ENCODE results near the gene MROH8.

The MROH8 gene

DNA sequence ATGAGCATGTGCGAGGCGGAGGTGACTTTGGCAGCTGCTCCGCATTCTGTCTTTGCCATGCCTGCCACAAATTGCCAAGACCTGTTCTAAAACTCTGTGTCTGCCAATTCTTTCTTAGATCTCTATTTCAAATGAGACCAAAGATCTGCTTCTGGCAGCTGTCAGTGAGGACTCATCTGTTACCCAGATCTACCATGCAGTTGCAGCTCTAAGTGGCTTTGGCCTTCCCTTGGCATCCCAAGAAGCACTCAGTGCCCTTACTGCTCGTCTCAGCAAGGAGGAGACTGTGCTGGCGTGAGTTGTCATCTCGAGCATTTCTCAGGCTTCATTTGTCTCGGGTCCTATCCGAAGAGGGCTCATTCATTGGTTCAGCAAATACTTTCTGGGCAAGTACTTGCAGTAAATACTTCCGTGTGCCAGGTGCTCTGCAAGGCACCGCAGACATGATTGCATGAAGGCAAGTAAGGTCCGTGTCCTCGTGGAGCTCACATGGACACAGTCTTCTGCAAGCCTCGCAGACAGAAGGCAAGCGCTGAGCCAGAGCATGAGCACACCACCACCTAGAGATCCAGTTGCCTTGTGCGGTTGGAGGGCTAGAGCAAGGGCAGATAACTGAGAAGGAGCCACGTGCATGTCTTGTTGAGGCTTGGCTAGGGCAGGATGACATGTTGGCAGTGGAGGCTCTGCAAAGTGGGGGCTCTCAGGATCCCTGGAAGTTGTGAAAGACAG is 19.7 kb upstream of the MROH8 start:
- DNase-seq, result no peak

DNA sequence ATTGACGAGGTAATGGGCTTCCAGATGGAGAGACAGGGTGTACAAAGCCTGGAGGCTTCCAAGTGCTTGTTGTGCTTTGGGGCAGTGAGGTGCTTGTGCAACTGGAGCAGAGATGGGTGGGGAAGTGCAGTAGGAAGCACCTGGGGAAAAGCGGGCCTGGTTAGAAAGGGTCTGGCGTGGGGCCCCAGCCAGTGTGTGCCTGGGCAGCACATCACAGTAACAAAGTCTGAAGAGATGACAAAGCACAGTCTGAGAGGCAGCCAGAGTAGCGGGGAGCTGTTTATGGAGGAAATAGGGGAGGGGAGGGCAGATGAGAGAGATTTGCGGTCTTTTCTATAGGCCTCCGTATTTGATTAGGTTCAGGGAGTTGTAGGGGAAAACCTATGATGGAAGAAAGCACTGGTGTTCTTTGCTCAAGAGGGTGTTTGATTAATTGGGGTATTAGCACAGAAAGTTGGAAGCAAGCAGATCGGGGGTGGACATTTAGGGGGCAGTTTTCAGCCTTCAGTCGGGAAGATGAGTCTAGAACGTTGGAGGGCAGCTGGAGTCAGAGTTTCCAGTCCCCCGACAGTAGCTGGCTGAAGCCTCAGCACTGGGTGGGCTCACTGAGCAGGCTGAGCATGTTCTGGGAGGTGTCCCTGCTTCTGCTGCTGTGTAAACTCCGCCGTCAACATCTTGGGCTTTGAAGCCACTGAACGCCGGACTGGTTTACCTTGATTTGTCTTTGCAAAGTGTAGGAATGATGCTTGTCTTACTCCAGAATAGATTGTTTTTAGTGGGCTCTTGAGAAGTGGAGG is 15.5 kb upstream of the MROH8 start:
- DNase-seq, result no peak

DNA sequence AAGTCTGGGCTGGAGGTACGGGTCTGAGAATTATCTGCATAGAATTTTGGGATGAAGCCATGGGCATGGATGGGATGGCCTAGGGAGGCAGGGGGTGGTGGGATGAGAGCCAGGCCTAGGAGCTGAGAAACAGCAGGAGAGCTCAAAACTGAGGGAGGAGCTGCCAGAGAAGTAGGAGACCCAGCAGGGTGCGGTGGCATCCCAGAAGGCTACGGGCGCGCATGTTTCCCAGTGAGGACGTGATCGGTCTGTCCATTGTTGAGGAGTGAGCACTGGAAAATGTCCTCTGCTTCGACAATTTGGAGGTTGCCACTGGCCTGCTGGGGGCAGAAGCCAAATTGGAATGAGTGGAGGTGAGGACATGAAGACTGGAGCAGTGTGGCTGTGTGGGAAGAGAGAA is 14.5 kb upstream of the MROH8 start:
- DNase-seq, result no peak

DNA sequence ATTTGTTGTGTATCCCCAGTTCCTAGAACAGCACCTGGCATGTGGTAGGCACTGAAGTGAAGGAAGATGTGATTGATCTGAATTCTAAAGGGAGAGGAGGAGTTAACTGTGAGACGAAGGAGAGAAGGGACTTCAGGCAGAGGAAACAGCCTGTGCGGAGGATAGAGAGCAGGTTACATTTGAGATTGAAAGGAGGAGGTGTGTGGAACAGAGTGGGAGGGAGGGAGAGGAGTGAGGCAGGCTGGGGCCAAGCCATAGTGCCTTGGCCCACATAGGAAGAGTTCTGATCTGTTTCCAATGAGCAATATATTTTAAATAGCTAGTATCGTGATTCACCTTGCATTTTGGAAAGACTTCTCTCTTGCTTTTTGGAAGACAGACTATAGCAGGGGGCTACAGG is 13.9 kb upstream of the MROH8 start:
- no peak for DNase-seq

DNA sequence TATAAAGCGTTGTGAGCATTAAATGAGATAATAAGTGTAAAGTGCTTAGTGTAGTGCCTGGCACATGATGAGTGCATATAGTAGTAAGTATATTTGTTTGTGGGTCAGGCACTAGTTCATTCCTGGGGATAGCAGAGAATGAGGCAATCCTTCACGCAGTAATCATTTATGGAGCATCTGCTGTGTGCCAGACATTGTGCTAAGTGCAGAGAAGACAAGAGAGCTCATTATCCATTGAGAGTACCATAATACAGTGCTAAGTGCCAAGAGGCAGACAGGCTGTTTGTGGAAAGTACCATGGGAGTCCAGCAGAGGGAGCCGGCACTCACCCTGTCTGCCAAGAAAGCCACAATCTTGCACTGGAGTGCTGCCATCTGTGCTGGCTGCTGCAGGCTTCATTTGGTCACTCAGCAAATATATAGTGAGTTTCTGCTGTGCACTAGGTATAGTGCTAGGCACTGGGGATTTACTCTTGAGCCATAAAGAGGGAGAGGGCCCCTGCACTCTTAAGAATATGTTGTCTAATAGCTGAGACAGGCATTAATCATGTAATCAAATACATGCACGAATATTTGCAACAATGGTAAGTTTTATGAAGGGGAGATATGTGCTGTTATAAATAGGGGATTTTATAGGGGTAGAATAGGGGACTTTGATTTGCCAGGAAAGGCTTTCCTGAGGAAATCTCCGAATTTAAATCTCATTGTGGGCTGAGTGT is 12.9 kb upstream of the MROH8 start:
- peak; percentile 79 for DNase-seq

DNA sequence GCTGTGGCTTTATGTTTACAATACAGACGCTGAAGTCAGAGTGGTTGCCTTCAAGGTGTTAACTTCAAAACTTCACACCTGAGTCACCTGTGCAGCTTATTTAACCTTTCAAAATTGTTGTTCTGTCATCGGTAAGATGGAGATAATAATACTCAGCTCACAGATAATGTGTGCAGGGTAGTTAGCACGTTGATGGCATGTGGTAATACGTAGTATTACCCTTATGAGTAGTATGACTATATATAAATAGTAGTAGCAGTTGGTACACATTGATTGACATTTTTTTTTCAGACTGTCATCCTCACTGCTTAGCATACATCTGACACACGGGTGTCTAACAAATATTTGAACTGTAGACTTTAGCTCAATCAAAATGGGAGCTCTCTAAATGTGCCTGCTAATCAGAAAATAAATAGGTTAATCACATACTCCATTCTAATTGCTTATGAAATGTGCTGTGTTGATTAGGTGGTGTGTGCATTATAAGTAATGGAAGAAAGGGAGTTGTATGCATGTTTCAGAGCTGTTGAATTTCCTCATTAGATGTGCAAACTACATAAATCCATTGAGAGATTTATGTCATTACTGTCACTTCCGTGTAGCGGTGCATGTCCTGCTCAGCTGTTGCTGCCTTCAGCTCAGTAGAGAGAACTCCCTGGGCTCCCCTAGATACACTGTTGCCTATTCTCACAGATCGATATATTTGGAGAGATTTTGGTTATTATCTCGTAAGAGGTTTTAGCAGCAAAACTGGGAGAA is 11.2 kb upstream of the MROH8 start:
- no peak for DNase-seq

DNA sequence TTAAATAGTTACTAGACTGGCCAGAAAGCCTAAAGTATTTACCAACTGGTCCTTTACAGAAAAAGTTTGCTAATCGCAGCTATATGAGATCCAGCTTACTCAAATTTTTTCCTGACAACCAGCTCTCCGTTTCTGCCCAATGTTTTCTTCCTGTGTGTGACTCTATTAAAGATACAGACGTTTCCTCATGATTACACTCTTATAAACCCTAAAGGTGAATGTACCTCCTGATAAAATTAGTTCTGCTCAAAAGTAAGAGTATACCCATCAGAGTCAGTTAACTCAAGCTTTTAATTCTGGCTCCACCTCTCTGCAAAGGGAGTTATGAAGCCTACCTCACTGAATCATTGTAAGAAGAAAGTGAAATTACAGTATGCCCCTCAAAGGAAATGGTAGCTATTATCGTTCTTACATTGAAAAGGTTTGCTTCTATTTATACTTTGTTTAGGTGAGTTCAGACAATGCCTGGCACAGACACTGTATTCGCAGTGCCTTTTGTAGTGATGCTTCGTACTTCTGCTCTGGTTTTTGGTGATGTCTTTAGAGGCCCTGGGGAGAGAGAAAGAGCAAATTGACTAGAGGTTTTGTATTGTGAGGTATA is 10.2 kb upstream of the MROH8 start:
- no peak for DNase-seq

DNA sequence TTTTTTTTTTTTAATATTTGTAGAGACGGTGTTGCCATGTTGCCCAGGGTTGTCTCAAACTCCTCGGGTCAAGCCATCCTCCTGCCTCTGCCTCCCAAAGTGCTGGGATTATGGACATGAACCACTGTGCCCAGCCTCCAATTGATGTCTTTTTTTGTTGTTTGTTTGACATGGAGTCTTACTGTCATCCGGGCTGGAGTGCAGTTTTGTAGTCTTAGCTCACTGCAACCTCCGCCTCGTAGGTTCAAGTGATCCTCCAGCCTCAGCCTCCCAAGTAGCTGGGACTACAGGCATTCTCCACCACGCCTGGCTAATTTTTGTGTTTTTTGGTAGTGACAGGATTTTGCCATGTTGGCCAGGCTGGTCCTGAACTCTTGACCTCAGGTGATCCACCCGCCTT is 9.4 kb upstream of the MROH8 start:
- no peak for DNase-seq

DNA sequence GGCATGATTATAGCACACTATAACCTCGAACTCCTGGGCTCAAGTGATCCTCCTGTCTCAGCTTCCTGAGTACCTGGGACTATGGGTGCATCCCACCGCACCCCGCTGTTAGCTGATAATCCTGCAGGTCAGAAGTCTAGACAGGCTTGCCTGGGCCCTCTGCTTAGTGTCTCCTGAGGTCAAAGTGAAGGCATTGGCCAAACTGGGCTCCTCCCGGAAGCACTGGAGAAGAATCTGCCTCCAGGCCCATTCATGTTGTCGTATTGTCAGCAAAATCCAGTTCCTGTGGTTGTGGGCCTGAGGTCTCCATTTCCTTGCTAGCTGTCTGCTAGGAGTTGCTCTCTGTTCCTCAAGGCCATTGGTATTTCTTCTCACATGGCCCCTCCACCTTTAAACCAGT is 6.3 kb upstream of the MROH8 start:
- no peak for DNase-seq

DNA sequence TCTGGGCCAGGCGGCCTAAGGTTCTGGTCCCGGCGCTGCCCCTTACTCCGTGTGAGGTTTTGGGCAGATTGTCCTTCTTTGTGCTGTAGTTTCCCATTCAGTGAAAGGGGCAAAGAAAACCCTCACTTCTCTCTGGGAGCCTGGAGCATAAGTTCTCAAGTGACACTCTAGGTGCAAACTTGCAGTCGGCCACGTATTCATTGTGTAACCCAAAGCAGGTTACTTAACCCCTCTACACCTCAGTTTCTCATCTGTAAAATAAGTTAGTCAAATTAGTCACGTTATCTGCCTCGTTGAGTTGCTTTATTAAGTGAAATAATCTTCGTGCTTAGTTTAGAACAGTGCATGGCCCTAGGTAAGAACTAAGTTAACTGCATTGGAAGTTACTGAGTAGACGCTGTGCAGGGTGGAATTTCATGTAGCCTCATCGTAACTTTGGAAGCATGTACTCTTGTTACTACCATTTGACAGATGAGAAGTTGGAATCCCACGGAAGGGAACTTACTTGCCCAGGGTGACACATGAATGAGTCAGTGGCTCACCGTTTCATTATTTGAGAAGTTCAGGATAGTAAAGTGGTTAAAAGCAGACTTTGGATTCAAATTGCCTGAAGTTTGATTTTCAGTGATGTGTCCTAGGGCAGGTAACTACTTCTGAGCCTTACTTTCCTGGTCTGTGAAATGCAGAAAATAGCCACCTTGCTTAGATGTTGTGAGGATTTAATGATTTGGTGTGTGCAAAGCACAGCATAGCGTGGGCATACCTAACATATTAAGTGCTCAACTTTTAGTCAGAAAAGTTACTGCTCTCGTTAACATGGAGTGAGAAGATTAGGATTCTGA is 556 bp upstream of the MROH8 start:
- peak; percentile 63 for DNase-seq

DNA sequence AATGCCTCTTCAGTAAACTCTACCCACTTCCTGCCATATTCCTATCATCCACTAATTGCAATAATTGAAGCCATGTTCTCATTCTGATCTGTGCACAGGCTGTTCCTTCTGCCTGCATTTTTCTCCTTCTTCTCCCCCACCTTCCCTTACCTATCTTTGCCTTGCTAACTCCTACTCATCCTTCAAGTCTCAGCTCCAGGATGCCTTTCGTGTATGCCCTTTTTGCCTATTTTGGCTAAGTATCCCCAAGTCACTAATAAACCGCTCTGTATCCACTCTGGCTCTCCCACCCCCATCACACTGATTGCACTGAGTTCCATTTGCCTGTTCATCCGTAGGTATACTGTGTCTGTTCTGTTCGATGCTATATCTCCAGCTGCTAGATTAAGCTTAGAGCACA is 6.5 kb downstream of the MROH8 start:
- DNase-seq, result no peak

DNA sequence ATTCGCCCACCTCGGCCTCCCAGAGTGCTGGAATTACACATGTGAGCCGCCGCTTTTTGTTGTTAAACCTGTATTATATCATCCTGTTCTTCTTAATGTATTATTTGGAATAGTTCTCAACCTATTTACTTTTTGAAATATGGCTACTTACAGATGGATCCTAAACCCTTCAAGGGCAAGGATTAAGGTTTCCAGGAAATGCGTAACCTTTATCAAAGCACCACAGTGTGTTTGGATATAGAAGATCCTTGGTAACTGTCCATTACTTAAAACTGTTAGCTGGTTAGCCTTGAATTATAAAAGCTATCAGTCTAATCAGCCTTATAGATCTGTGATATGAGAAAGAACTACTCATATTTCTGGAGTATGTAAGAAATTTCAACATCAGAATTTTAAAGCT is 12.5 kb downstream of the MROH8 start:
- DNase-seq, result no peak

DNA sequence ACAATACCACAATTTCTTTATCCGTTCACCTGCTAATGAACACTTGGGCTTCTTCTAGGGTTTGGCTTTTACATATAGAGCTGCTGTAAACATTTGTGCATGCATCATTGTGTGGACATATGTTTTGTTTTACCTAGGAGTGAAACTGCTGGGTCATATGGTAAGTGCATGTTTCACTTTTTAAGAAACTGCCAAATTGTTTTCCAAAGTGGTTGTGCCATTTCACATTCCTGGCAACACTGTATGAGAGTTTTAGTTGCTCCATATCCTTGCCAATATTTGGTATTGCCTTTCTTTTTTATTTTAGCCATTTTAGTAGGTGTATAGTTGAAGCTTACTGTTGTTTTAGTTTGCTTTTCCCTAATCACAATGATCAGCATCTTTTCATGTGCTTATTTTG is 14.3 kb downstream of the MROH8 start:
- no peak for DNase-seq

DNA sequence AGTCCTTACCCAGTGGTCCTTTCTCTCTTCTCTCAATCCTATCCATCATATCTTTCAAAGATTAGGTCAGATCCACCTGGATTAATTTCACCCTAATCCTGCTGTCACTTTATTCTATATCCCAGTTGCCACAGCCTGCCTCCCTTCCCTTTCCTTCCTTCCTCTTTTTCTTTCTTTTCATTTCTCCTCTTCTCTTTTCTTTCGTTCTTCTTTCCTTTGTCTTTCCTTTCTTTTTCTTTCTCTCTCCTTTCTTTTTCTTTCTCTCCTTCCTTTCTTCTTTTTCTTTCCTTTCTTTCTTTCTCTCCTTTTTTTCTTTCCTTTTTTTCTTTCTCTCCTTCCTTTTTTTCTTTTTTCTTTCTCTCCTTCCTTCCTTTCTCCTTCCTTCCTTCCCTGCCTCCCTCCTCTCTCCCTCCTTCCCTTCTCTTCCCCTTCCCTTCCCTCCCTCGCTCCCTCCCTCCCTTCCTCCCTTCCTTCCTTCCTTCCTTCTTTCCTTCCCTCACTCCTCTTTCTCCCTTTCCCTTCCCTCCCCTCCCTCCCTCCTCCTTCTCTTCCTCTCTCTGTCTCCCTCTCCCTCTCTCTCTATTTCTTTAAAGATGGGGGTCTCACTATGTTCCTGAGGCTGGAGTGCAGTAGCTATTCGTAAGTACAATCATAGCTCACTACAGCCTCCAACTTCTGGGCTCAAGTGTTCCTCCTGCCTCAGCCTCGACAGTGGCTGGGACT is 15.4 kb downstream of the MROH8 start:
- DNase-seq, result no peak

DNA sequence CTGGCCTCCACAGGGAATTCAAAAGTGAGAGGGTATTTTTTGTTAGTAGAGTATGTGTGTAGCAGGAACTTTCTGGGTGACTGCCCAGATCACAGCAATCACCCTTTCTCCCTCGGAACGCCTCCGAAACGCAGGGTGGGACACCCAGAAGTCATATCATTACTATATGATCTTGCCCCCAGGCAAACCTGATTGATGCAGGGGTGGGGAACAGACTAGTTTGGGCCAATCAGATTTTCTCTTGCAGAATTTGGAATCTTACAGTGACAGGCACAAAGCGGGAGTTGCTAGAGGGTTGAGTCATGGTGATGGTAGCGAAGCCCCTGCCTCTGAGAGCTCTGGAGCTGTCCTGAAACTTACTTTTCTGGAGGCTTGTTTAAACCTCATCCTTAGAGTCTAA is 16.7 kb downstream of the MROH8 start:
- no peak for DNase-seq

DNA sequence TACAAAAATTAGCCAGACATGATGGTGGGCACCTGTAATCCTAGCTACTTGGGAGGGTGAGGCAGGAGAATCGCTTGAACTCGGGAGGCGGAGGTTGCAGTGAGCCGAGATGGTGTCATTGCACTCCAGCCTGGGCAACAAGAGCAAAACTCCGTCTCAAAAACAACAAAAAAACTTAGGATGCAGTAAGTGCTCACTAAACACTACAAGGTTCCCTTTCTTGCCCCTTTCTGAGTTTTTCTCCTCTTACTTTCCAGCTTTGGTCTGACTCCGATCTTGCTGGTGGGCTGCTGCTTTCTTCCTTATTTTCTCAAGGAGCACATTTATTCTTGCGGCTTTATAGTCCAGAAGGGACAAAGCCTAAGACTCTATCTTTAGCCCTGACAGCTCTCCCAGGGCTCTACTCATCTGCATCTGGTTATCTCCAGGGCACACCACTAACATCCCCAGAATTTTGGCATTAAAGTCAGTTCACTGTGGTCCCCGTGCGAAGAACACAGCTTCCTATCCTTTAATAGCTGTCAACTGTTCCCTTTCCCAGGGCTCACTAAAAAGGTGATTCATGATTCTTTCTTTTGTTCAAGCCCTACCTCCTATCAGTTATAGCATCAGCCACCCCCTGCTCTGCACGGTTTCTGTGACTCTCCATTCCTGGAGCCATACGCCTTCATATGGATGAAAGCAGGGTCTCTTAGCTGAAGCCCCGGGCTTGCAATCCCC is 17.4 kb downstream of the MROH8 start:
- no peak for DNase-seq

DNA sequence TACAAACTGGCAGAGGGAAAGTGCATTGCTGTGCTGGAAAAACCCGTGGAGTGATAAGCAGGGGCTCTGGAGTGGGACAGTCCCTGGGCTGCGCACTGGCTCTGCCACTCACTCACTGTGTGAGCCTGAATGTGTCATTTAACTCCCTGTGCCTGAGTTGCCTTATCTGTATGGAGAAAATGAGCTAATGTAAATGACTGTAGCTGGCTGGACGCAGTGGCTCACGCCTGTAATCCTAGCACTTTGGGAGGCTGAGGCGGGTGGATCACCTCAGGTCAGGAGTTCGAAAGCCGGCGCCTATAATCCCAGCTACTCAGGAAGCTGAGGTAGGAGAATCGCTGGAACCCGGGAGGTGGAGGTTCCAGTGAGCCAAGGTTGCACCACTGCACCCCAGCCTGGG is 18.7 kb downstream of the MROH8 start:
- DNase-seq, result no peak

DNA sequence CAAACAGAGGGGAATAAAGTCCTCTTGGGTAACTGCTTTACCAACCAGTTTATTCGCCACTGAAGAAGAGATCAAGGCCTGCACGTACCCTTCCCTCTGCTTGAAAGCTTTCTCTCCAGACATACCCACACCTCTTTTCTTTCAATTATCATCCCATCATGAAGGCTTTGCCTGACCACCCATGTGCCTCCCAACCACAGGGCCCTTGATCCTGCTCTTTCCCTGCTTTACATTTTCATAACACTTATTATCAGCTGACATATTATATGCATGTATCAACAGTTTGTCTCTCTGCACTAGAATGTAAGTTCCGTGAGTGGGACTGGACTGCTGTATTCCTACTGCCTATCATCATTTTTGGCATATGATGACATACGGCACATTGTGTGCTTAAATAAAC is 21.1 kb downstream of the MROH8 start:
- DNase-seq, result no peak

DNA sequence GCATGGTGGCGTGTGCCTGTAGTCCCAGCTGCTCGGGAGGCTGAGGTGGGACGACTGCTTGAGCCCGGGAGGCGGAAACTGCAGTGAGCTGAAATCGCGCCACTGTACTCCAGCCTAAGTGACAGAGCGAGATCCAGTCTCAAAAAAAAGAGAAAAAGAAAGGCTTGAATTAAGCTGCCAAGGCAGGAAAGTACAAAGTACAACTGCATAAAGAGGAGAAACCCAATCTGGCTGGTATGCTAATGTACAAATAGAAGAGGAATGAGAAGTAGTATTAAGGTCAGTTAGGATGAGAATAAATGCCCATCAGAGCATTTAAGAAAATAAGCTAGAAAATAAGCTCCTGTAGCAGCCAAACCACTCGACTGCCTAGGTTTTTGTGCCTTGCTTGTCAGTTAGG is 23.4 kb downstream of the MROH8 start:
- DNase-seq, result no peak

DNA sequence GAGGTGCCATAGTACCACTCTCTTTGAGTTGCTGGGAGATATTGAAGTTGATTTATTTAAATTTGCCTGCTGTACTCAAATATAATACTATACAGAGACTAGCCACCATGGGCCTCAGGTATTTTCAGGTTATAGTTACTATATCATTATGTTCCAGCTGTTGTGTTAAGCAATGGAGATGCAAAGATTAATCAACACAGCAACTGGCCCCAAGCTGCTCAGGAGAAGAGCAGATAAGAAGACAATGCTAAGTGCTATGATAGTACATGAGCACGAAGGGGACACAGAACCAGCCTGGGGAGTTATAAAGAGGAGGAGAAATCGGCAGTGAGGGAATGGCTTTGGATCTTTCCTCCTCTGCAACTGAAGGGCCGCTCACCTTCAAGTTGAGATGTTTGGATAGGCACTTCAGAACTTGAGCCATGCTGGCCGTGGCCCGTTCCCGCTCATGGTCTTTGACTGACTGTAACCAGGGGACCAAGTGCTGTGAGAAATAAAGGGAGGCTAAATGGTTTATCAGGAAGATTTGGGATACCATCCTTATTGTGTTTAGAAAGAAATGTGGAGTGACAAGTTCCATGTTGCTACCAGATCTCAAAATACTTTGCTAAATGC is 24.6 kb downstream of the MROH8 start:
- no peak for DNase-seq

Measured in fibroblast of skin of right quadriceps (primary cell).